Right lobe of liver (tissue), 4 donors: Measurements from ENCODE around the gene FGF11.

Experiments
- CTCF ChIP-seq, 4 donors: fragments of 200-600 bp in 3 of 4; fragments of 450-650 bp in 1 of 4; IDR thresholded peaks; one replicate each; pipeline versions ENCODE4 v1.5.1 to v1.8.0; 2016 to 2022; ENCODE audit warnings: antibody characterized with exemption in 4 of 4, mild to moderate bottlenecking in 2 of 4
- POLR2A ChIP-seq: fragments of 450-650 bp; IDR thresholded peaks from one replicate; pipeline ENCODE4 v1.6.1; 2017; ENCODE audit warnings: antibody characterized with exemption, mild to moderate bottlenecking
- donor health status: DM: no; HTN: no; CAD: no.
- donor health status: DM: no; HTN: no; CAD: no.
- donor health status: DM: no; HTN: yes; CAD: no.

- TF ChIP-seq CTCF (IDR thresholded peaks at IDR 0.05) (no peak), POLR2A (no peak)
Observed at GRCh38 chr17:7462474-7463371, 23.4 kb downstream of the FGF11 start.
